Natural killer cell (primary cell): ENCODE results near the gene PFKP. TPM values are rescaled to one million over a fixed set of nuclear protein-coding genes. Genes with fewer than 3 reads are reported as not detected.

Experiments used
- ATAC-seq, 3 donors: fragments of 150-1000 bp in 2 of 3; fragments of 200-7000 bp in 1 of 3; cut with Tn5 transposase; 1 replicate in 1 of 3; 2 replicates in 2 of 3; pipeline ENCODE4 v1.10.0; 2021; ENCODE audit warnings: mild to moderate bottlenecking in 2 of 3, moderate library complexity in 2 of 3
- DNase-seq, 2 donors: peaks; one replicate each; pipeline versions ENCODE4 v3.0.0 to v3.0.0-alpha.2; 2013 to 2021; ENCODE audit warnings: mixed read lengths in 1 of 2
- H3K27ac ChIP-seq: one replicate; pipeline ENCODE4 v1.5.1; 2013; ENCODE audit warnings: mild to moderate bottlenecking, low read length
- H3K27me3 ChIP-seq: one replicate; pipeline ENCODE4 v1.6.1; 2013; ENCODE audit warnings: low read length; ENCODE audit not compliant: control insufficient read depth, insufficient read depth
- H3K36me3 ChIP-seq: one replicate; pipeline ENCODE4 v1.6.1; 2013; ENCODE audit warnings: low read length; ENCODE audit not compliant: control insufficient read depth, insufficient read depth
- H3K4me1 ChIP-seq: one replicate; pipeline ENCODE4 v1.6.1; 2013; ENCODE audit warnings: low read length; ENCODE audit not compliant: control insufficient read depth, insufficient read depth
- H3K4me3 ChIP-seq: one replicate; pipeline ENCODE4 v1.5.1; 2013; ENCODE audit warnings: low read length
- H3K9me3 ChIP-seq: one replicate; pipeline ENCODE4 v1.6.1; 2013; ENCODE audit warnings: low read length; ENCODE audit not compliant: control insufficient read depth, insufficient read depth
- H3K27ac Mint-ChIP-seq, 2 donors: one replicate each; pipeline ENCODE4 v1.8.0; 2022; ENCODE audit warnings: mild to moderate bottlenecking in 2 of 2, mixed read lengths in 2 of 2, moderate library complexity in 1 of 2
- H3K27me3 Mint-ChIP-seq, 2 donors: one replicate each; pipeline ENCODE4 v1.8.0; 2022; ENCODE audit warnings: low read depth in 2 of 2, mixed read lengths in 2 of 2
- H3K36me3 Mint-ChIP-seq: one replicate; pipeline ENCODE4 v1.8.0; 2022; ENCODE audit warnings: mixed read lengths
- H3K4me1 Mint-ChIP-seq, 2 donors: one replicate each; pipeline ENCODE4 v1.8.0; 2022; ENCODE audit warnings: mixed read lengths in 2 of 2
- H3K4me3 Mint-ChIP-seq: one replicate; pipeline ENCODE4 v1.8.0; 2022; ENCODE audit warnings: mild to moderate bottlenecking, moderate library complexity, mixed read lengths
- H3K9me3 Mint-ChIP-seq, 2 donors: one replicate each; pipeline ENCODE4 v1.8.0; 2022; ENCODE audit warnings: mixed read lengths in 2 of 2
- WGBS: methylation state at CpG from one replicate; pipeline ENCODE4 v1.1.7; 2013; ENCODE audit warnings: missing lambda C conversion rate; ENCODE audit not compliant: insufficient coverage; 5-methylcytosine and 5-hydroxymethylcytosine counted together
- intact Hi-C: fragments of 100-400 bp; cut with micrococcal nuclease; formaldehyde crosslinking; loops from one replicate; pipeline ENCODE4 v1.14.2; 2022
- total RNA-seq, 4 donors: library from RNA; stranded (reverse); fragments of 120-200 nt in 1 of 4; gene quantifications; one replicate each; pipeline versions ENCODE4 v1.2.3 to v1.2.4, GENCODE V29; 2013 to 2022
- TF ChIP-seq, protein P1 (sequence below): fragments of 200-600 bp; IDR thresholded peaks from one replicate; pipeline ENCODE4 v1.8.0; 2022; ENCODE audit warnings: antibody characterized with exemption

PFKP gene
- total RNA-seq, 3 donors from 2014 or later (not counting 1 experiment from before 2014, with no cell fraction given): 43.9 to 62.4 (median 47.4) TPM

DNA sequence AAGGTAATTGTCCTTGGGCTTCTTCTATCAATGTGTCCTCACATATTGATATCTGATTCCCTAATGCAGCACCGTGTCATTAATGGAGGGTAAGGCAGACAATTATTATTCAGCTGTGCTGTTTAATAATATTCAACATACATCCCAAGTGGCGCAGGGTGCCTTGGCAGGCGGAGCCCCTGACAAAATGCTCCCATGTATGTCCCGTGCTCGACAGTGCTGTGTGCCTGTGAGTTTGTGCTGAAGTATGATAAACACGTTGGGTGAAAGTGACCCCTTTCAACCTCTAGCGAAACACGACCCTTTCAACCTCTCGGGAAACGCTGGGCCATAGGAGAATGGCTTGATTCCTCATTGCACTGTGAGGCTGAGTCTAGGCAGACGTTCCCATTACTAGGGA lies 31.3 kb downstream of the PFKP start:
- intact Hi-C loops: no loop called here
- no peak overlapping the region for H3K4me3 ChIP-seq

DNA sequence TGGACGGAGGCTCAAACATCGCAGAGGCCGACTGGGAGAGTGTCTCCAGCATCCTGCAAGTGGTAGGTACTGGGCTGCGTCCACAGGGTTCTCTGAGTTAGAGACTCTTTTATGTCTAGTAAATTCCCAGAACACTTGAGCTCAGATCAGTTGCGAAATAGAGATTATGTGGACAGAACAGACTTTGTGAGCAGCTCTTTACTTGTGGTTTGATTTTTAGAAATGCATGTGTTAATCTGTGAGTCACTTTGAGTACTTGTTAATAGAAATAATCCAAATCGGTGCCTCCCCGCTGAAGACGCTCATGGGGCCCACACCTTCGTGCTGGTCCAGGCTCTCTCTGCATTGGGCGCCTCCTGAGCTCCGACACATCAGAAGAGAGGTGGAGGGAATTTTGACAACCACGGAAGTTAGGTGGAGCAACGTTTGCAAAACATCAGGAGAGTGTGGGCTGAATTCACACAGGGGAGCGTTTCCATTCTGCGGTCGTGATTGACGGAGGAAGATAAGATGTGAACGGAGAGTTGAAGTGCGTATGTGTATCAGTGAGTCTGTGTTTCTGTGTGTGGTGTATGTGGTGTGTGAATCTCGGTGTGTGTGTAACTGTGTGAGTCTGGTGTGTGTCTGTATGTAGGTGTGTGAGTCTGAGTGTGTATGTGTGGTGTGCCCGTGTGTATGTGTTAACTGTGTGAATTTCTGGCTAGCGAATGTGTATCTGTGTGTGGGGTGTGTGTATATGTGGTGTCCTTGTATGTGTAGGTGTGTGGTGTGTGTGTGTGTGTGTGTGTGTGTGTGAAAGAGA lies 32.1 kb downstream of the PFKP start:
- DNase-seq: no peak
- no peaks in the 10 kb centered on the region for H3K9me3 ChIP-seq
- H3K27me3 ChIP-seq: no peaks in the 10 kb centered on the region
- no peaks in the 10 kb centered on the region for H3K27me3 Mint-ChIP-seq
- no peak for ATAC-seq
- H3K4me1 ChIP-seq: peaks cover 14% of the 10 kb centered on the region
- no peaks in the 10 kb centered on the region for H3K36me3 Mint-ChIP-seq
- H3K9me3 Mint-ChIP-seq: no peaks in the 10 kb centered on the region
- peaks cover 17% of the 10 kb centered on the region for H3K36me3 ChIP-seq
- 94% methylated on average over 22 of the region's 22 CpGs for WGBS
- no peak overlapping the region for H3K27ac Mint-ChIP-seq
- intact Hi-C loops: no loop called here
- H3K4me3 ChIP-seq: no peak overlapping the region
- peaks cover 26 to 33% of the 10 kb centered on the region in 2 donors for H3K4me1 Mint-ChIP-seq
- H3K27ac ChIP-seq: no peak overlapping the region
- no peak overlapping the region for H3K4me3 Mint-ChIP-seq
- TF ChIP-seq, protein P1, sequence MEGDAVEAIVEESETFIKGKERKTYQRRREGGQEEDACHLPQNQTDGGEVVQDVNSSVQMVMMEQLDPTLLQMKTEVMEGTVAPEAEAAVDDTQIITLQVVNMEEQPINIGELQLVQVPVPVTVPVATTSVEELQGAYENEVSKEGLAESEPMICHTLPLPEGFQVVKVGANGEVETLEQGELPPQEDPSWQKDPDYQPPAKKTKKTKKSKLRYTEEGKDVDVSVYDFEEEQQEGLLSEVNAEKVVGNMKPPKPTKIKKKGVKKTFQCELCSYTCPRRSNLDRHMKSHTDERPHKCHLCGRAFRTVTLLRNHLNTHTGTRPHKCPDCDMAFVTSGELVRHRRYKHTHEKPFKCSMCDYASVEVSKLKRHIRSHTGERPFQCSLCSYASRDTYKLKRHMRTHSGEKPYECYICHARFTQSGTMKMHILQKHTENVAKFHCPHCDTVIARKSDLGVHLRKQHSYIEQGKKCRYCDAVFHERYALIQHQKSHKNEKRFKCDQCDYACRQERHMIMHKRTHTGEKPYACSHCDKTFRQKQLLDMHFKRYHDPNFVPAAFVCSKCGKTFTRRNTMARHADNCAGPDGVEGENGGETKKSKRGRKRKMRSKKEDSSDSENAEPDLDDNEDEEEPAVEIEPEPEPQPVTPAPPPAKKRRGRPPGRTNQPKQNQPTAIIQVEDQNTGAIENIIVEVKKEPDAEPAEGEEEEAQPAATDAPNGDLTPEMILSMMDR: no peak

More for the DNA sequence above, 31.3 kb downstream of the PFKP start:
- no peak overlapping the region for H3K27ac ChIP-seq
- no peak for ATAC-seq
- Mint-ChIP-seq H3K36me3 (no peaks in the 10 kb centered on the region), H3K4me1 (peaks cover 34 to 41% of the 10 kb centered on the region in 2 donors), H3K27ac (no peak overlapping the region), H3K4me3 (no peak overlapping the region), H3K9me3 (no peaks in the 10 kb centered on the region), H3K27me3 (no peaks in the 10 kb centered on the region)
- peaks cover 22% of the 10 kb centered on the region for H3K4me1 ChIP-seq
- TF ChIP-seq, protein P1: no peak
- H3K36me3 ChIP-seq: peaks cover 9% of the 10 kb centered on the region
- WGBS: 90% methylated on average over 9 of the region's 11 CpGs
- DNase-seq: no peak
- no peaks in the 10 kb centered on the region for H3K9me3 ChIP-seq
- H3K27me3 ChIP-seq: no peaks in the 10 kb centered on the region

DNA sequence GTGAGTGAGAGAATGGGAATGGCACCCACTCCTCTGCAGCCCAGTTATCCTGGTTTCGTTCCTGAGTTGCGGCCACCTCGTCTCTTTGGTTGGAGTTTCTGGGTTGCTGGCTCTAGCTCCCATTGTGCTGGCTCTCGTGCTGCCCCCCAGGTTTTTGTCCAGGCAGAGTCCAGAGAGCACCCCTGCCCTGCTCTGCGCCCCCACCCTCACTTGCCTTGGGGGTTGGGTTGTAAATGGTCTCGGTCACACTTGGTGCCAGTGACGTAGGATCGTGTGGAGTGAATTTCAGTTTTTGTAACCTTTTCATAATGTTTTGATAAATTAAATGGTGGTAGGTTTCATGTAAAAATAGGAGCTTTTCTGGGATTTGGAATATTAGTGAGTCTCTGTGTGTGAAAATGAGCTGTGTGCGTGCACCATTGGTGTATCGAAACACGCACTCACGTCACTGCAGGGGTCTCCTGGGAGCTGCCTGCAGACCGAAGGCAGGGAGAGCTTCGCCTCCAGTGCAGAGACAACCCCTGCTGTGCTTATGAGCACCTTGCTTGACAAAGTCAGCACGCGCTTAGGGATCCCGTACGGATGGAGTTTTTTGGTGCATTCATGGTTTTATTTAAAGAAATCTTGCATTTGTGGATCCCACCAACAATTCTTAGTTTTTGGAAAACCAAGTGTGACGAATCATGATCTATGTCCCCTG lies 32.9 kb downstream of the PFKP start:
- Histone ChIP-seq H3K9me3 (no peaks in the 10 kb centered on the region), H3K4me1 (peaks cover 10% of the 10 kb centered on the region), H3K4me3 (no peak overlapping the region), H3K27ac (no peak overlapping the region), H3K27me3 (no peaks in the 10 kb centered on the region), H3K36me3 (peaks cover 23% of the 10 kb centered on the region)
- H3K27me3 Mint-ChIP-seq: no peaks in the 10 kb centered on the region
- no peaks in the 10 kb centered on the region for H3K9me3 Mint-ChIP-seq
- no peak overlapping the region for H3K4me3 Mint-ChIP-seq
- H3K4me1 Mint-ChIP-seq: peaks cover 18 to 25% of the 10 kb centered on the region in 2 donors
- H3K36me3 Mint-ChIP-seq: no peaks in the 10 kb centered on the region
- WGBS: 98% methylated on average over 19 of the region's 19 CpGs
- intact Hi-C loops: no loop called here
- DNase-seq (no peak), ATAC-seq (no peak)
- H3K27ac Mint-ChIP-seq: no peak overlapping the region
- TF ChIP-seq, protein P1: no peak
